ENCODE results near the gene LPP.
"Not testable (repeated sequence)": the region's sequence is repeated elsewhere in the genome, so short reads cannot be mapped to it uniquely, and the experiment has no call there.

The LPP gene

DNA sequence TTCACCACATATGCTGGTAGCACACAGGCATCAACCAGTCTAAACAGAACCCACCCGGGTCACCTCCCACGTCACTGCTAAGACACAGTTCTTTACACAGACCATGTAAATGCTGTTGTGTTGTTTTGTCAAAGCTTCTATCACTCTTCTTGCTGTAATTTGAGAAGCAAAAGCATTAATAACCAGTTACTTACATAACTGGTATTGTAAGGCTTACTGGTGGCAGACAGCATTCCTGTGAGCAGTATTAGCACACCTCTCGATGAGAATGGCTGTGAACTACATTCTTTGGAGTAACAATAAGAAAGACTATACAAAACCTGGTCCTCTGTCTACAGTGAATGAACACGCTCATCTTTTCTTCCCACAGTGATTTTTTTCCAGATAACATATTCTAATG is 479.2 kb downstream of the LPP start:
- DNase-seq (ENCODE audit: low read depth in 2 of 2) = no peak

DNA sequence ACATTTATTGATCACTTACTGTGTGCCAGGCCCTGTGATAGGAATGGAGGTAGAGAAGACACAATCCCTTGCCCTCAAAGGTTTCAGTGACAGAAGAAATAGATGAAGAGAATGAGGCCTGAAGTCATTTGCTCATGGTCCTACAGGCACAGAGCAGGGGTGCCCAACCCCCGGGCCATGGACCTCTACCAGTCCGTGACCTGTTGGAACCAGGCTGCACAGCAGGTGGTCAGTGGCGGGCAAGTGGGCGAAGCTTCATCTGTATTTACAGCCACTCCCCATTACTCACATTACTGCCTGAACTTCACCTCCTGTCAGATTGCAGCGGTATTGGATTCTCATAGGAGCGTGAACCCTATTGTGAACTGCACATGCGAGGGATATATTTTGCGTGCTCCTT is 480.3 kb downstream of the LPP start:
- DNase-seq (ENCODE audit: low read depth in 2 of 2) = no peak

DNA sequence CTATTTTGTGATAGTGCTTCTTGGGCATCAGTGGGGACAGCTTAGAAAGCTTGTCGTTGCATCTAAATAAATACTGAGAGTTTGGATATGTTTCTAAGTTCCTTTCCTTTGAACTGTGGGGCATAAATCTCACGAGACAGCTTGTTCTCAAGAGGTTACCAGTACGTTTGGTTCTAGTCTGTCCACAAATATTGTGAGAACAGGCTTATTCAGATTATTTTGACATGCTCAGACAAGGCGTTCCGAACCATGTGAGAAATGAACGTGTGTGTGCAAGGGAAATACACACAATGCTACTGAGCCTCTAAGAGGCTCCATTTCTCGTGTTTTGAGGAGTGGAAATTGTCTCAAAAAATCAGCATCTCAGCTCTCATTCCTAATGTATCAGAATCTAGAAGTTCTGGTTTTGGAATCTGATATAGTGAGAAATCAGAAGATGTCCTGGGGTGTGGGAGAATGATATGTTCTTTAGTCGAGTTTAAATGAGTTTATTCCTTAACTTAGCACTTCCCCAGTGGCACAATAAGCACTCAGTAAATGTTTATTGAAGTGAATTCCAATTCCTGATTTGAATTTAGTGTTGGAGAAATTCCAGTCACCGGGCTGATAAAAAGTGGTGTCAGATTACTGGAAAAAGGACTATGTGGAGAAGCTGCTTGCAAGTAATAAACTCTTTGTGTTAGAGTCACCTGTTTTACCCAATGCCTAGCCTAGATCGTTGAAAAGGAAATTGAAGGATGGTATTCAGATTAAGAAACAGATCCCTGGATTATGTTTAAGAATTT is 481.5 kb downstream of the LPP start:
- no peak for DNase-seq (ENCODE audit: low read depth in 2 of 2)

DNA sequence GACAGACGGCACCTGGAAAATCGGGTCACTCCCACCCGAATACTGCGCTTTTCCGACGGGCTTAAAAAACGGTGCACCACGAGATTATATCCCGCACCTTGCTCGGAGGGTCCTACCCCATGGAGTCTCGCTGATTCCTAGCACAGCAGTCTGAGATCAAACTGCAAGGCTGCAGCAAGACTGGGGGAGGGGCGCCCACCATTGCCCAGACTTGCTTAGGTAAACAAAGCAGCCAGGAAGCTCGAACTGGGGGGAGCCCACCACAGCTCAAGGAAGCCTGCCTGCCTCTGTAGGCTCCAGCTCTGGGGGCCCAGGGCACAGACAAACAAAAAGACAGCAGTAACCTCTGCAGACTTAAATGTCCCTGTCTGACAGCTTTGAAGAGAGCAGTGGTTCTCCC is 482.3 kb downstream of the LPP start:
- not testable (repeated sequence) for DNase-seq (ENCODE audit: low read depth in 2 of 2)

DNA sequence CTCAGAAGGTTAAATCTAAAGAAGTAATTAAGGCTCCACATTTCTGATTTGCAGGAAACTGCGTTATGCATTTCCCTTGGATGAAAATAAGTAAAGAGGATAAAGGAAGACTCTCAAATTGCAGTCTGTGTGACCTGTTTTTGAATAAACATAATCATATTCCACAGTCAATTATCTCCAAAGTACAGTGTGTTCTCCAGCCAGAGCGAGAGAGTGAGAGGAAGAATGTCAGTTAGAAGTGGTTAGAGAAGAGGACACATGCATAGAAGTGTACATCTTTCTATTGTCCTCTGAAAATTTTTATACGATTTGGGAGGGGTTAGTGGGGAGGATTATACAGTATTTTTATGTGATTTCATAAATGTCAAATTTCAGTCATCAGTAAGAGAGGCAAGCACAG is 487.1 kb downstream of the LPP start:
- DNase-seq (ENCODE audit: low read depth in 2 of 2) = no peak

DNA sequence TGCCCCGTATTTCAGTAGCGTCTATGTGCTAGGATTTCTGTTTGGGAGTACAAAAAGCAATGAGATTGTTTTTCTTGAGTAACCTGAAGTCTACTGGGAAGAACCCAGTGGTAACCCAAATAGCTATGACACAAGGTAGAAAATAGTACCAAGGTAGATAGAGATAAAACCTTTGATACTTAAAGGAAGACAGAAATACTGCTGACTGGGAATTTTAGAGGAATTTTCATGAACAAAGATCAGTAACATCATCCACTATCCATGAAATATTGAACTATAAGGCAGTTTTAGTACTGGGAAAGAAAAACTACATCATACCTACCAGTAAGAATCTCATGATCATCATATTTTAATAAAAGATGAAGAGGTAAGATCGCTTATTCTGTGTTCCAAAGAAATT is 489.8 kb downstream of the LPP start:
- no peak for DNase-seq (ENCODE audit: low read depth in 2 of 2)

DNA sequence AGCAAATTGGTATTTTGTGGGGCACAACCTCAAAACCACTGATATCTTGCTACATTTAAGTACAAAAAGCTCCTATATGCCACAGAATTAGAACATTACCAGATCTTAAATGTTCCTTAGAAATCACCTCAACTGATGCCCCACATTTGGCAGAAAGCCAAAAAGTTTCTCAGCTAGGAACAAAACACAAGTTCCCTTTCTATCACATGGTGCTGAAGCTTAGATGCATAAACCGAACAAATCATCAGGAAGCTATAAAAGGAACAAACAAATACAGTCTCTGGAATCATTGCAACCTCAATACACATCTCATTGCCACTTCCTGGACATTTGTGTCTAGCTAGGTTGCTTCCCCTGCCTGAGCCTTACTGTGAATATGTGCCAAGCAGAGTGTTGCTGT is 492.6 kb downstream of the LPP start:
- no peak for DNase-seq (ENCODE audit: low read depth in 2 of 2)

DNA sequence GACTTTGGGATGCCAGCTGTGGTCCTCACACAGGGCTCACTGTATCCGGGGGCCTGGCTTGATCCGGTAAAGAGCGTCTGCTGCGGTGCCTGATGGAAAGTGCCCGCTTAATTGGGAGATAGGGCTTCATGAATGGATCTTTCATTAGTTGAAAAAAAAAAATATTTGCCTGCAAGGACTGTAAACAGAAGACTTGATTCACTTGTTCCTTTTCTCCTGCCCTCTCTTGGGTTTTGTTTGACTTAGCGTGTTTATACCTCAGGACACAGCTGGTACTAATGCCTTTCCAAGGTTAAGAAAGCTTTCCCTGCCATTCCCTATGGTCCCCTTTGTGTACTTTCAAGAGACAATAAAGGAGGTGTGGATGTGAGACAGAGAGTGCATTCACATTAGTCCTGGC is 493.3 kb downstream of the LPP start:
- no peak for DNase-seq (ENCODE audit: low read depth in 2 of 2)

DNA sequence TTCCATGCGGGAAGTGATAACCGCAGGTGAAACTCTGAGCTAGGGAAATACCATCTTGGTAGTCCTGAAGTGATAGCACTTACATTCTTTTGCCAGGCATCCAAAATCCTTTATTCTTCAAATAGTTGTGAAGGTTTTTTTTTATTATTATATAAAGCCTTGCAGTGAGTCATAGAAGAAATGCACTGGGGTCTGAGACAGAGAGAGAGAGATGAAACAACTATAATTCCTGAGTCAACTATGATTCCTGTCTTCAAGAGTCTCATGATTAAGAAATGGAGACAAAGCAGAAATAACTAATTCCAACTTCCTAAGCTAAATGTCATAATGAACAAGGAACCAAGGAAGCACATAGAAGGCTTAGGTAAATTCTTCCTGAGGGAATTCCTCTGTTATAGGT is 495.6 kb downstream of the LPP start:
- no peak for DNase-seq (ENCODE audit: low read depth in 2 of 2)

DNA sequence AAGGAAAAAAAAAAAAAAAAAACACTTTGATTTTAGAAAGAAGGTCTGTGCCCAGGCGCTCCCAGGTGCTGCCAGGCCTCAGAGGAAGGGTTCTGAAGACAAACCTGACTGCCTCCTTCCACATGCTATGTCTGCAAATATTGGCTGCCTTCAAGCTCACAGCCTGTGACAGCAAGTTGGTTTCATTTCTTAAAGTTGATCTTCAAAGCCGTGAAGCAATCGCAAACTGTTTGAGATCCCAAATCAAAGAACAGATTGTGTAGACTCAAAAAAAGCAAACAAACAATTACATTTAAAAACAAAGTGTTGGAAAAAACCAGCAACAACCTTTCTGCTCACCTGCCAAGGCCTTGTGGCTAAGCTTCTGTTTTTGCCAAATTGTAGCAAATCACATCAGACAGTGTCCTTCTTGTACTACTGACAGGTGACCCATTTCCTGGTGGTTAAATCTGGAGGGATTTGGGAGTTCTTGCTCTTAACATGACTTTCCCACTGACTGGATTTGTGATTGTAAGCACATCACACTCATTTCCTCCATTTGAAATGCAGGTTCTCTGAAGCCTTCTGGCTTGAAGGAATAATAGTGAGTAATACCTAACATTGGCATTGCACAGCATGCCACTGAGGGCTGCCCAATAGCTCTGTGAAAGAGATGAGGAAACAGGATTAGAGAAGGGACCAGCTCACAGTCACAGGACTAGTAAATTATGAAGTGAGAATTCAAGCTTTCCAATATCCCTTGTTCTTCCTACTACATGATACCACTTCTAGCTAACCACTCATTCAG is 502.4 kb downstream of the LPP start:
- DNase-seq (ENCODE audit: low read depth in 2 of 2) = no peak

DNA sequence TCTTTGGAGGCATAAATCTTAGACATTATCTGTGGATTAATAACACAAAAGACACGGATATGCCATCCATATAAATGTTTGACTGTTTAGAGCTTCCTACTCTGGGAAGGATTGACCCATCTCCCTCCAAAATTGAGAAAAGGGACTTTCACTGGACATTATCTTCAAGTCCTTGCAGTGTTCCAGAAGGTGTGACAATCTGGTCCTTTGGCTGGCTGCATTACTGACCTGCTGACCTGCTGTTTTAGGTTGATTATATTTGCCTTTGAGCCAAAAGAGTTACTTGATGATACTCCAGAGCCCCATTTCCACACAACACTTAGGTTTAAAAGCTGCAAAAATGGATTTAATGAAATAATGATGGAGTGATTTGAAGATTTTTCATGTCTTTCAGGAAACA is 504.6 kb downstream of the LPP start:
- no peak for DNase-seq (ENCODE audit: low read depth in 2 of 2)

DNA sequence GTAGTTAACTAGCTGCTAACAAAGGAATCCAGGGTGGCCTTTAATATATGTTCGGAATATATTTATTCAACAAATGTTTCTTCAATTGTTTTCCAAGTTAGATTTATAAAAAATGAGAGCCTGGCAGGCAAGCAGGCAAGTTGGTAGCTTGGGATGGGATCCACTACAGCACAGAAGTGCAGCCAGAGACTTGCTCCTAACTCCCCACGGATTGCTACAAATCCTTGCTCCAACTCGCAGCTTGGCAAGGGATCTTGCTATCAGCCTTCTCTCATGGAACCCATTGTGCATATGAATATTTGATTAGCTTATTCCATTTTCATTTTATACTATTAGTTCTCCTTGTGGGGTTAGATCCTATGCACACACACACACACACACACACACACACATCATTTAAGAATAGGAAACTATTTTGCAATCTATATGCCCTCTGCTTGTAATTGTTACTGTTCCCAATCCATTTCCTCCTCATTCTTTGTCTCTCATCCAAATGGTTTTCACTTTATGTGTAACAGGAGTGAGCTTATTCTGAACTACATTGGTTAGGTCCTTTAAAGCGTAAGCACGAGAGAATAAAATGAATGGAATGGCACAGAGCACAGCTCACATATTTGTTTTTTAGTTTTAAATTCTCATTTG is 505.6 kb downstream of the LPP start:
- DNase-seq (ENCODE audit: low read depth in 2 of 2) = no peak

DNA sequence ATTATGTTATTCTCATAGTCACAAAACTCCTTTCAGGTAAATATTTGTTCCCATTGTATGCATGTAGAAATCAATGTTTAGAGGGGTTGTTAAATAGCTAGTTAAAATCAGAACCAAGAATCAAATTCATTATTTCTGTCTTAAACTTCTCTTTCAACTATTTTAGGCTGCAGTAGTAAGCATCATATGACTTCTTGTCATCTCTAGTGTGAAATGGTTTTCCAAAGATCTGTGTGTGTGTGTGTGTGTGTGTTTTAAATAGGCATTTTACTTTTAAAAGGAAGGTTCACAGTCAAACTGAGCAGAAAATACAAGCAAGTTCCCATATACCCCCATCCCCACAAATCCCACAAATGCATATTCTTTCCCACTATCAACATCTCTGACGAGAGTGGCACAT is 506.5 kb downstream of the LPP start:
- no peak for DNase-seq (ENCODE audit: low read depth in 2 of 2)

DNA sequence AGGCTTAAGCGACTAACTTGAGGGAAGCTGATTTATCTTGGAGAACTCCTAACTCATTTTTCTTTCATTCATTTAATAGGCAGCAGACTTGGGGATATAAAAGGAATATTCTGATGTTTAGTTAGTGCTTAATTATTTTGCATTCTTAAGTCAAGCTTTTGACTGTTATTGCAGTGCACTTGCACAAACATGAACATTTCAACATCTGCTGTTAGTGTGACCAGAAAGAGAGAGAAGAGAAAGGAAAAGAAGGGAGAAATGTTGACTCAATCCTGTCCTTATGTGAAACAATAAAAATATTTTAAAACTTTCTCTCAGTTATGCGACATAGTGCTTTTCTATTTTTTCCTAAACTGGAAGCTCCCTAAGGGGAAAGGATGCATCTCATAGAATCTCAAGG is 507.8 kb downstream of the LPP start:
- no peak for DNase-seq (ENCODE audit: low read depth in 2 of 2)

DNA sequence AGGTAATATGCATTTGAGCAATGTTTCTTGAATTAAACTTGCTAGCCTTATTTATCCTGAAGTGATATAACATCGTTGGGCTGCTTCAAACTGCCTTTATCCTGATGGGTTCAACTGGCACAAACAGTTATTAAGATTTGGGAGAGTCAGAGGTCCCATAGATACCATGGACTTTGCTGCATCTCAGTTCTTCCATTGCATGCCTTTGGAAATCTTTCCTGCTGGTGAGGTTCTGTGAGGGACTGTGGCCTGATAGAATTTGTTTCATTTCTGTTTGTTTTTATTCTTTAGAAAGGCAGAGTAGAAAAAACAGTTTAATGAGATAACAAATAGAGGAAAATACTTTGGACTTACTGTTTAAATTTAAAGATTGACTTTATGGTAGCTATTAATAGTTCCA is 508.3 kb downstream of the LPP start:
- DNase-seq (ENCODE audit: low read depth in 2 of 2) = no peak

DNA sequence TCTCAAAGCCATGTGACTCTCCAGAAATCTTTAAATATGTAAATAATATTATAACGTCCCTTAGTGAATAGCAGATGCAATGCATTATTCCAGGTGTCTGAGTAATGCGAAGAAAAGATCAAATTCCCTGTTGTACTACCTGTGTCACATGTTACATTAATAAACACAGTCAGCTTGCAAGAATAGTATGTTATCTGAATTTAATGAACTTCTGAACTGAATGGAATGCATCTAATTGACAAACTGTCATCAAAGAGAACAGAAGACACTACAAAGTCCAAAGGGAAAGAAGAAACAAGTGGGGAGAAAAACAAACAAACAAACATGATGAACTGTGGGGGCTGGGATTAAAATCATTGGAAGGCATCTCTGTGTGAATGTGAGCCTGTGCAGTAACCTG is 508.8 kb downstream of the LPP start:
- no peak for DNase-seq (ENCODE audit: low read depth in 2 of 2)

DNA sequence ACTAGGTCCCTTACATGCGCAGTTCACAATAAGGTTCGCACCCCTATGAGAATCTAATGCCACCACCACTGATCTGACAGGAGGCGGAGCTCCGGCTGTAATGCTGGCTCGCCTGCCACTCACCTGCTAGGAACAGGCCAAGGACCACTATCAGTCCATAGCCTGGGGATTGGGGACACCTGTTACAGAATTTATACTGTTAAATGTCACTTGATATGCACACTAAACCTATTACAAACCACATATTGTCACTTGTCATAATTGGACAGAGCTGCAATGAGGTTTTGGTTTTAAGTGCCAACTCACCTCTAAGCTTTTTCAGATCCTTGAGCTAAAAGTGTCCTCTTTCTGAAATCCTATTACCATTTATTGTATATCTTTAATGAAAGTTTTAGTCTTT is 509.9 kb downstream of the LPP start:
- DNase-seq (ENCODE audit: low read depth in 2 of 2) = no peak

DNA sequence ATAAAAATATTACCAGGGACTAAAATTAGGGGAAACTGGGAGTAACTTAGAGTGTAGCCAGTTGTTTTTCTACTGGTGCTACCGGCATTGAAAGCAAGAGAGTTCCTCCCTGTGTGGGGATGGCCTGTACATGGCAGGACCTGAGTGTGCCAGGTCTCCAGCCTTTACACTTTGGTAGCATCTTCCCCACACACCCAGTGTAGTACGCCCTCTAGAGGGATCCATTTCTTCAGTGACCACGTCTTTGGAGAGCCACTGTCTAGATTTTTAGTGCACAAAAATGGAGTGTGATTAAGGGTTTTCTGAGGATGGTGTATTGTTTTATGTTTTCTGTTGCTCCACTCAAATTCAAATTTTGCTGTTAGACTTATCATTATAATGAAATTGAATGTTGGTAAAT is 510.8 kb downstream of the LPP start:
- no peak for DNase-seq (ENCODE audit: low read depth in 2 of 2)

DNA sequence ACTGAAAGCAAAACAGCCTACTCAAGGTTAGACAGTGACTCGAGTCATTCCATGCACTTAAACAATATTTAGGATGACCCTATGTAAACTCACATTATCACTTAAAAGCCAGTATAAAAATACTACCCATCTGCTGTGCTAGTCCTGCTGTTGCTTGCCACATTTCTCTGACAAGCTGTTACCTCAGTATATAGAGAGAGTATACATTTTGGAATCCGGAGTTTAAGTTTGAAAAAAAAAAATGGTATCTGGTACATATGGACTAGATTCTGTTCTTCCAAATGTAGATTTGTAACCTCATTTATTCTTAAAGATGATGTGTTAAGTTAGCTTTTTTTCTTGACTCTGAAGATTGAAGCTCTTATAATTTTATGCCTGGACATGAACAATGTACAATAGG is 514.0 kb downstream of the LPP start:
- DNase-seq (ENCODE audit: low read depth in 2 of 2) = no peak

DNA sequence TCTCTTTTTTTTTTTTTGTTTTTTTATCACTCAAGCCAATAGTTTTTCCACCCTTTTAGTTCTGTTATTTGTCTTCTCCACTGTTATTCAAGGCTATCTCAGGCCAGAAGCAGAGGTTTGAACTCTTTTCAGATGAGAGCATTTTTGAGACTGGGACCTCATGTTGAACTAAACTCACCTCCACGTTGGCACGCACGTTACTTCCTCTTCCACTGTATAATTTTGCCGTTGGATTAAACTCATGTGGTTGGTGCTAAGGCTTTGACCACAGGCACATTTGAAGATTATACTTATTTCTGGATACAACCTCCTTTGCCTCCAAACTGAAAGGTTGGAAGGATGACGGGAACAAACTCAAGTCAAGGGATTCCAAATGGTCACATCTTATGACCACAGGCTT is 516.5 kb downstream of the LPP start:
- DNase-seq (ENCODE audit: low read depth in 2 of 2) = no peak

DNA sequence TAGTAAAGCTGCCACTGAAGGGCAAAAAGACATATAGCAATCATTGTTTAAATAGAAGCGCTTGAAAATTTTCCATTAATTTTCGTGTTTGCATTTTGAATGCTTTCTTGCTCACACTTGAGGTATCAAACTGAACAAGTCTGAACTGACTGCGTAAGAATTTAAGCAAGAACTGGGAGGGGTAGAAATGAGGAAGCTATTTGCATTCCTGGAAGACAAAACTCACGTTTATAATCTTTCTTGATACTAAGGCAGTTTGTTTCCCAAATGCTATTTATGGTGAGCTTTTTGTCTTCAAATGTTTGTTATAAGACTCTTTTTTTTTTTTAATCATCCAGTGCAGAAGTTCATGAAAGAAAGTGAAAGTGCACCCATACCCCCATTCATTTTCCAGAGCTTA is 518.0 kb downstream of the LPP start:
- DNase-seq (ENCODE audit: low read depth in 2 of 2) = no peak

DNA sequence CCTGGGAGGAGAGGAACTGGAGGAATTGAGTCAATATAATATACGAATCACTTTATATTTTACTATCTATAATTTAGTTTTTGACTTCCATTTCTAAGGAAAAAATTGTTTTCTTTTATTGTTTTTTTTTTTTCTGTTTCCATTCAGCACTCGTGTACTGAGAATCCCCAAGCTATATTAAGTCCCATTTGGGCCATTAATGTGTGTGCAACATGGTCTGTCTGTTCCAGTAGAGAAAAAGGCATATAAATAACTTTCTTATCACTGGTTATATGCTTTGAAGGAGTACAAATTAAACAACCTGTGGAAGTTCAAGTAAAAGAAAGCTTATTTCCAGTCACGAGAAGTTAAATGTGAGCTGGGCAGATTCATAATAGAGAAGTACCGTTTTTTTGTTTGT is 518.9 kb downstream of the LPP start:
- DNase-seq (ENCODE audit: low read depth in 2 of 2) = no peak

DNA sequence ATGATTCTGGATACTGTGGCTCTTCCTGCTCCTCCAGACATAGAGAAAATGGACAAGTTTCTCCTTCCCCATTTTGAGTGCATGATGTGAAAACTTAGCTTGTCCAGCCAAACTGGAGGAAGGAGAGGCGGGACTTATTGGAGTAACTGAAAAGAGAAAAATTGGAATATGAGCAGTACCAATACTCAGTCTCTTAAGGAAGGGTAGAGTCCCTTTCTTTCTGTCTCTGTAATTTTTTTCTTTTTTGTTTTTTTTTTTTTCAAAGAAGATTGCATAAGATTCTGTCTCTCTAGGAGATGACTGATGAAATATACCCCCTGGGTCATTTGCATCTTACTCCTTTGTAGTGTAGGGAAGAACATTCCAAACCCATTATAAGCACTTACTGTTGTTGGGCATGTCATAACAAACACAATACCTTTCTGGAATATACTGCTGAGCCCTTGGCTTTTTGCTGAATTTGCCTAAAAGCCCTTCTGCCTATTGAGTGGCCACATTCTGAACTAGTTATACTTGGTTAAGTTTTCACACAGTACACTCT is 519.8 kb downstream of the LPP start:
- DNase-seq (ENCODE audit: low read depth in 2 of 2) = no peak
